Ovary (tissue), 3 donors: ENCODE measurements around the gene WNK4.

Experiments
- CTCF ChIP-seq, 3 donors: fragments of 450-650 bp in 2 of 3; fragments of 200-600 bp in 1 of 3; IDR thresholded peaks; one replicate each; pipeline versions ENCODE4 v1.5.1 to v1.8.0; 2016 to 2022; ENCODE audit warnings: antibody characterized with exemption in 3 of 3, mild to moderate bottlenecking in 1 of 3
- EP300 ChIP-seq: sonication (generic); formaldehyde crosslinking; IDR thresholded peaks from one replicate; pipeline ENCODE4 v1.6.1; 2017; ENCODE audit warnings: antibody characterized with exemption
- donor health status: DM: no; HTN: no; CAD: no.

- TF ChIP-seq CTCF (IDR thresholded peaks at IDR 0.05), result no peak
- no peak for TF ChIP-seq EP300
Observed at GRCh38 chr17:42827472-42827871, 47.1 kb downstream of the WNK4 start.
